Smooth muscle cell (in vitro differentiated cells): ENCODE data around the gene C1QB. TPM values are rescaled to one million over a fixed set of nuclear protein-coding genes. Genes with fewer than 3 reads are reported as not detected.

Source experiments
- DNase-seq: peaks from one replicate; lab custom pipeline; 2025; ENCODE audit not compliant: unreplicated experiment; lab: John Stamatoyannopoulos, UW
- H2AFZ ChIP-seq: fragments of 200-600 bp; sonication (generic); 2 replicates; pipeline ENCODE4 v1.6.0; 2016; ENCODE audit warnings: antibody characterized with exemption, low read depth, mild to moderate bottlenecking
- H3F3A ChIP-seq: fragments of 200-600 bp; sonication (generic); 2 replicates; pipeline ENCODE4 v1.6.0; 2017; ENCODE audit warnings: antibody characterized with exemption, low read depth
- H3K27ac ChIP-seq: fragments of 200-600 bp; sonication (generic); 2 replicates; pipeline ENCODE4 v1.5.1; 2016; ENCODE audit warnings: low read depth, mild to moderate bottlenecking
- H3K27me3 ChIP-seq: fragments of 200-600 bp; sonication (generic); 2 replicates; pipeline ENCODE4 v1.6.1; 2016; ENCODE audit warnings: low read depth, mild to moderate bottlenecking
- H3K36me3 ChIP-seq: fragments of 200-600 bp; sonication (generic); 2 replicates; pipeline ENCODE4 v1.5.1; 2016; ENCODE audit warnings: low read depth
- H3K4me1 ChIP-seq: fragments of 200-600 bp; sonication (generic); 2 replicates; pipeline ENCODE4 v1.5.1; 2016; ENCODE audit warnings: low read depth
- H3K4me2 ChIP-seq: fragments of 200-600 bp; sonication (generic); 2 replicates; pipeline ENCODE4 v1.6.0; 2016; ENCODE audit warnings: mild to moderate bottlenecking
- H3K4me3 ChIP-seq: fragments of 200-600 bp; sonication (generic); 2 replicates; pipeline ENCODE4 v1.5.1; 2016; ENCODE audit warnings: mild to moderate bottlenecking
- H3K79me2 ChIP-seq: fragments of 200-600 bp; sonication (generic); 2 replicates; pipeline ENCODE4 v1.6.0; 2016; ENCODE audit warnings: low read depth, mild to moderate bottlenecking
- H3K9ac ChIP-seq: fragments of 200-600 bp; sonication (generic); 2 replicates; pipeline ENCODE4 v1.6.0; 2016; ENCODE audit warnings: low read depth
- H3K9me3 ChIP-seq: fragments of 200-600 bp; sonication (generic); replicated peaks from 2 replicates; pipeline ENCODE4 v1.5.1; 2016; ENCODE audit warnings: low read depth
- H4K20me1 ChIP-seq: fragments of 200-600 bp; sonication (generic); 2 replicates; pipeline ENCODE4 v1.6.0; 2016; ENCODE audit warnings: low read depth
- CTCF ChIP-seq: fragments of 200-600 bp; sonication (generic); IDR thresholded peaks from 2 replicates; pipeline ENCODE4 v1.5.1; 2017; ENCODE audit warnings: borderline replicate concordance, mild to moderate bottlenecking, antibody characterized with exemption; ENCODE audit not compliant: insufficient read depth, poor library complexity, severe bottlenecking
- WGBS: methylation state at CpG from one replicate; pipeline ENCODE4 v1.1.7; 2016; ENCODE audit warnings: low lambda C conversion rate; 5-methylcytosine and 5-hydroxymethylcytosine counted together
- polyA plus RNA-seq: library from polyadenylated mRNA; unstranded; fragments of >200 nt; fragmentation: Nextera tagmentation; extraction: Ambion mirVana; gene quantifications from 2 replicates; pipeline ENCODE4 v1.2.1, GENCODE V29; 2016
- total RNA-seq: library from RNA; depleted of rRNA; stranded (reverse); fragments of >200 nt; gene quantifications from 2 replicates; pipeline ENCODE4 v1.2.3, GENCODE V29; 2014

The C1QB gene
- total and polyA plus RNA-seq, 2 experiments from 2014 or later = not detected

- WGBS = 65% methylated on average over 12 of the region's 12 CpGs
- Histone ChIP-seq H3K4me1 (no peaks in the 10 kb centered on the region), H3K36me3 (no peaks in the 10 kb centered on the region), H3K4me3 (no peak overlapping the region), H3K4me2 (no peak overlapping the region), H3F3A (no peaks in the 10 kb centered on the region), H3K9ac (no peak overlapping the region), H2AFZ (no peak overlapping the region), H3K9me3 (no peaks in the 10 kb centered on the region), H3K27me3 (peaks cover 62% of the 10 kb centered on the region), H4K20me1 (no peaks in the 10 kb centered on the region), H3K79me2 (no peaks in the 10 kb centered on the region), H3K27ac (no peak overlapping the region)
- no peak for TF ChIP-seq CTCF
- no peak for DNase-seq
Measured at GRCh38 chr1:22612671-22613571, 40.1 kb upstream of the C1QB start.

- Histone ChIP-seq H3K4me3 (no peak overlapping the region), H3K79me2 (no peaks in the 10 kb centered on the region), H3K9ac (no peak overlapping the region), H3F3A (no peaks in the 10 kb centered on the region), H3K36me3 (no peaks in the 10 kb centered on the region), H3K27me3 (peaks cover 62% of the 10 kb centered on the region), H3K9me3 (no peaks in the 10 kb centered on the region), H3K4me1 (no peaks in the 10 kb centered on the region), H3K27ac (no peak overlapping the region), H3K4me2 (no peak overlapping the region), H4K20me1 (no peaks in the 10 kb centered on the region), H2AFZ (no peak overlapping the region)
- TF ChIP-seq CTCF = no peak
- 80% methylated on average over 5 of the region's 5 CpGs for WGBS
- no peak for DNase-seq
Measured at GRCh38 chr1:22613572-22613918, 39.5 kb upstream of the C1QB start.

- Histone ChIP-seq H2AFZ (no peak overlapping the region), H3K36me3 (no peaks in the 10 kb centered on the region), H3K27me3 (peaks cover 58% of the 10 kb centered on the region), H3K27ac (no peak overlapping the region), H3K9me3 (no peaks in the 10 kb centered on the region), H4K20me1 (no peaks in the 10 kb centered on the region), H3K4me2 (no peak overlapping the region), H3K4me3 (no peak overlapping the region), H3K79me2 (no peaks in the 10 kb centered on the region), H3K9ac (no peak overlapping the region), H3K4me1 (no peaks in the 10 kb centered on the region), H3F3A (no peaks in the 10 kb centered on the region)
- TF ChIP-seq CTCF = no peak
- 67% methylated on average over 10 of the region's 12 CpGs for WGBS
- DNase-seq = no peak
Measured at GRCh38 chr1:22613951-22614350, 39.1 kb upstream of the C1QB start.

- Histone ChIP-seq H3K4me1 (no peaks in the 10 kb centered on the region), H3K27me3 (peaks cover 57% of the 10 kb centered on the region), H3K36me3 (no peaks in the 10 kb centered on the region), H3K27ac (no peak overlapping the region), H2AFZ (no peak overlapping the region), H4K20me1 (no peaks in the 10 kb centered on the region), H3K4me2 (no peak overlapping the region), H3F3A (no peaks in the 10 kb centered on the region), H3K9me3 (no peaks in the 10 kb centered on the region), H3K9ac (no peak overlapping the region), H3K4me3 (no peak overlapping the region), H3K79me2 (no peaks in the 10 kb centered on the region)
- 83% methylated on average over 2 of the region's 2 CpGs for WGBS
- DNase-seq = no peak
- no peak for TF ChIP-seq CTCF
Measured at GRCh38 chr1:22615886-22616285, 37.1 kb upstream of the C1QB start.
